Adipocyte (in vitro differentiated cells): ENCODE measurements around the gene SLC43A3.

Experiments used
- DNase-seq: peaks from one replicate; pipeline ENCODE4 v3.0.0-alpha.2; 2015; ENCODE audit warnings: low read depth
- H3K27me3 ChIP-seq: replicated peaks from 2 replicates; pipeline ENCODE4 v1.7.0; 2013; ENCODE audit warnings: mild to moderate bottlenecking, low read length, moderate library complexity; ENCODE audit not compliant: control insufficient read depth, insufficient read depth
- H3K36me3 ChIP-seq: 2 replicates; pipeline ENCODE4 v1.7.0; 2013; ENCODE audit warnings: low read length, mild to moderate bottlenecking, moderate library complexity; ENCODE audit not compliant: control insufficient read depth, insufficient read depth, severe bottlenecking
- H3K4me1 ChIP-seq: 2 replicates; pipeline ENCODE4 v1.7.0; 2013; ENCODE audit warnings: mild to moderate bottlenecking, low read length, moderate library complexity; ENCODE audit not compliant: control insufficient read depth, insufficient read depth
- H3K4me3 ChIP-seq: 2 replicates; pipeline ENCODE4 v1.7.0; 2013; ENCODE audit warnings: mild to moderate bottlenecking, low read length, moderate library complexity
- H3K9ac ChIP-seq: 2 replicates; pipeline ENCODE4 v1.7.0; 2013; ENCODE audit warnings: mild to moderate bottlenecking, low read length, moderate library complexity
- H3K9me3 ChIP-seq: 2 replicates; pipeline ENCODE4 v1.7.0; 2013; ENCODE audit warnings: mild to moderate bottlenecking, low read length, moderate library complexity; ENCODE audit not compliant: control insufficient read depth

Gene SLC43A3

GRCh38 chr11:57438345-57439285, 11.7 kb upstream of the SLC43A3 start:
- Histone ChIP-seq H3K4me1 (peaks cover 16% of the 10 kb centered on the region), H3K9ac (no peak overlapping the region), H3K4me3 (no peak overlapping the region), H3K27me3 (no peaks in the 10 kb centered on the region), H3K36me3 (no peaks in the 10 kb centered on the region), H3K9me3 (no peaks in the 10 kb centered on the region)
- DNase-seq, result no peak

GRCh38 chr11:57436031-57436430, 9.1 kb upstream of the SLC43A3 start:
- no peaks in the 10 kb centered on the region for H3K36me3 ChIP-seq
- DNase-seq, result no peak
- no peaks in the 10 kb centered on the region for H3K27me3 ChIP-seq
- H3K4me1 ChIP-seq, result peaks cover 25% of the 10 kb centered on the region
- H3K4me3 ChIP-seq, result no peak overlapping the region
- H3K9ac ChIP-seq, result no peak overlapping the region
- H3K9me3 ChIP-seq, result no peaks in the 10 kb centered on the region

- H3K4me1 ChIP-seq, result peaks cover 25% of the 10 kb centered on the region
- peak overlapping the region; percentile 11 for H3K4me3 ChIP-seq
- peak; percentile 96 for DNase-seq
- no peaks in the 10 kb centered on the region for H3K9me3 ChIP-seq
- H3K36me3 ChIP-seq, result no peaks in the 10 kb centered on the region
- no peaks in the 10 kb centered on the region for H3K27me3 ChIP-seq
- peak overlapping the region; percentile 3 for H3K9ac ChIP-seq
Observed at GRCh38 chr11:57434640-57435546, 8.0 kb upstream of the SLC43A3 start.

- DNase-seq, result peak; percentile 83
- Histone ChIP-seq H3K4me3 (no peak overlapping the region), H3K36me3 (no peaks in the 10 kb centered on the region), H3K4me1 (peaks cover 34% of the 10 kb centered on the region), H3K9ac (no peak overlapping the region), H3K9me3 (no peaks in the 10 kb centered on the region), H3K27me3 (no peaks in the 10 kb centered on the region)
Observed at GRCh38 chr11:57432714-57433163, 5.8 kb upstream of the SLC43A3 start.

GRCh38 chr11:57432149-57432561, 5.2 kb upstream of the SLC43A3 start:
- Histone ChIP-seq H3K9me3 (no peaks in the 10 kb centered on the region), H3K4me1 (peaks cover 38% of the 10 kb centered on the region), H3K9ac (no peak overlapping the region), H3K36me3 (no peaks in the 10 kb centered on the region), H3K4me3 (no peak overlapping the region), H3K27me3 (no peaks in the 10 kb centered on the region)
- no peak for DNase-seq

GRCh38 chr11:57430952-57431351, 4.0 kb upstream of the SLC43A3 start:
- DNase-seq, result no peak
- no peak overlapping the region for H3K9ac ChIP-seq
- no peaks in the 10 kb centered on the region for H3K27me3 ChIP-seq
- no peaks in the 10 kb centered on the region for H3K9me3 ChIP-seq
- no peak overlapping the region for H3K4me3 ChIP-seq
- no peaks in the 10 kb centered on the region for H3K36me3 ChIP-seq
- peaks cover 50% of the 10 kb centered on the region for H3K4me1 ChIP-seq

- no peak for DNase-seq
- H3K36me3 ChIP-seq, result no peaks in the 10 kb centered on the region
- no peaks in the 10 kb centered on the region for H3K27me3 ChIP-seq
- no peak overlapping the region for H3K4me3 ChIP-seq
- no peak overlapping the region for H3K9ac ChIP-seq
- H3K9me3 ChIP-seq, result no peaks in the 10 kb centered on the region
- peaks cover 56% of the 10 kb centered on the region for H3K4me1 ChIP-seq
Observed at GRCh38 chr11:57429946-57430345, 3.0 kb upstream of the SLC43A3 start.

GRCh38 chr11:57428643-57429042, 1.7 kb upstream of the SLC43A3 start:
- Histone ChIP-seq H3K4me1 (peaks cover 58% of the 10 kb centered on the region), H3K36me3 (no peaks in the 10 kb centered on the region), H3K9me3 (no peaks in the 10 kb centered on the region), H3K9ac (peak overlapping the region; percentile 88), H3K4me3 (no peak overlapping the region), H3K27me3 (no peaks in the 10 kb centered on the region)
- no peak for DNase-seq

- DNase-seq, result no peak
- Histone ChIP-seq H3K9ac (peak overlapping the region; percentile 88), H3K4me1 (peaks cover 48% of the 10 kb centered on the region), H3K36me3 (no peaks in the 10 kb centered on the region), H3K4me3 (peak overlapping the region; percentile 75), H3K27me3 (no peaks in the 10 kb centered on the region), H3K9me3 (no peaks in the 10 kb centered on the region)
Observed at GRCh38 chr11:57427727-57428082, 784 bp upstream of the SLC43A3 start.

- Histone ChIP-seq H3K9ac (peak overlapping the region; percentile 88), H3K27me3 (no peaks in the 10 kb centered on the region), H3K4me3 (peak overlapping the region; percentile 75), H3K9me3 (no peaks in the 10 kb centered on the region), H3K4me1 (peaks cover 48% of the 10 kb centered on the region), H3K36me3 (no peaks in the 10 kb centered on the region)
- DNase-seq, result peak; percentile 22
Observed at GRCh38 chr11:57426439-57426928, 437 bp downstream of the SLC43A3 start.
